Dermis microvascular lymphatic vessel endothelial cell (primary cell): Measurements from ENCODE around the gene GHR. TPM values are rescaled to one million over a fixed set of nuclear protein-coding genes. Genes with fewer than 3 reads are reported as not detected.

Source experiments
- DNase-seq, 2 donors: peaks; one replicate each; pipeline versions ENCODE4 v3.0.0 to v3.0.0-alpha.2; 2010; ENCODE audit warnings: low read depth in 2 of 2
- total RNA-seq: library from RNA; depleted of rRNA; stranded (reverse); fragments of >200 nt; gene quantifications from 2 replicates; pipeline ENCODE4 v1.2.1, GENCODE V29; 2014

Gene GHR
- total RNA-seq, 1 donor from 2014 or later, result 3.1 TPM

DNA sequence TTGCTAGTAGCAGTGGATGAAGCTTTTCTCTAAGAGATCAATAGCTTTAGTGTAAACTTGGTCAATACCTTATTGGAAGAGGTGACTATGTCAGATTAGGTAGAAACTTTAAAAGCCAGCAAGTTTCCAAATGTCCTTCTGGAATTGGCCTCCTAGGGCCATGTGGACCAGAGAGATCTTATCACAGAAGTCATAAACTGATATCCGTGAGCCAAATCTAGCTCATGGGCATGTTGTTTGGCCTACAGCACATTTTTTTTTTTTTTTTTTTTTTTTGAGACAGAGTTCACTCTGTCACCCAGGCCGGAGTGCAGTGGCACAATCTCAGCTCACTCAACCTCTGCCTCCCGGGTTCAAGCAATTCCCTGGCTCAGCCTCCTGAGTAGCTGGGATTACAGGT is 175.9 kb downstream of the GHR start:
- DNase-seq, result no peak

DNA sequence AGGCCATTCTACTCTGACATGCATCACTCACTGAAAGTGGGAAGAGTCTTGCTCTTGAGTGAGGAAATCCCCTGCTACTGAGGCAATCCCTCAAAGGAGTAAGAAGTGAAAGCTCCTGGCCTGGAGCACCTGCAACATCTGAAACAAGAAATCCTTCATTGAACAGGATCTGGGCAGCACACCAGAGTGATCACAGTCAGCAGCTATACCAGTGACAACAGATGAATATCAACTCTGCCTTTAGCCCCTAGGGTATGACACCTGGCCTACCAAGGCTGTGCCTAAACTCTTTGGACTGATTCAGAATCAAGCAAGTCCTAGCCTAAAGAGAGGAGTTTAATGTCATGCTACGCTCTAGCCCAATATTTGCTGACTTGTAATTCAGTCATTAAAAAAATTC is 177.2 kb downstream of the GHR start:
- DNase-seq, result no peak

DNA sequence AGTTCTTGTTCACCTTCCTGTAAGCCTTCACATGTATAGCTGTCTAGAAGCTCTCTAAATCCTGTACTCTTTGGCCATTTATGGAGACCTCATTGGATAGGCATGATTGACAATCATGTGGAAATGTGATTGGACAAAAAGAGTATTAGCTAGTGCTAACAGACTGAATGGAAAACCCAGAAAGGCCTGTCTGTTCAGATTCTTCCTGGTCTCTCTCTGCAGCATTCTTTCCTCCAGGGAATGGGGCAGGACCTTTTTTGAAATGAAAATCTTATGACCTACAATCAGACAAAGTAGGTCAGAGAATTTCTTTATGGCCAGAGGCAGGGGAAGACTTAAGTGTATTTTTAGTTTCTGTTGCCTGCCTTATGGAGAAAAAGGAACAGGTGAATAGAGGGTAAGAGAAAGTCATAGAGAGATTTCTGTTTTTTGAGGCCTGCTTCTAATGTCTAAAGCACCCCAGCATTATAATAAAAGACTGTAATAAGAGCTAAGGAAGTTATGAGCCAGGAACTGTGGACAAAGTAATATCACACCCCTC is 181.0 kb downstream of the GHR start:
- no peak for DNase-seq

DNA sequence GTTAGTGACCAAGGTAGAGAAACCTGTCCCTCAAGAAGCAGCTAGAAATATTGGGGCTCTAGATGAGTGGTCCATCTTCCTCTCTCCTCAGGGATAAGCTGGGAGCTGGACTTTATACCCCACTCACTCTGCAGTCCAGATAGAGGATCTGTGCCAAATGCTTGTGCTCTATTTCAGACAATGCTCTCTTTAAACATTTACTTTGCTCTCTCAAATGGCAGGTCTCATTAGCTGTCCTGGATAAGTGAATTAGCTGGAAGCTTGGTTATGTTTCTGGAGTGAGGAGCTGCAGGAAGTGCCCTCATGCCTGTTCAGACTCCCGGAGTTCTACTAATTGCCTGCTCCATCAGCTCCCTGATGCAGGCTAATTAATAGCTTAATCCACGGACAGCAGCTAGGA is 182.3 kb downstream of the GHR start:
- DNase-seq, result no peak

DNA sequence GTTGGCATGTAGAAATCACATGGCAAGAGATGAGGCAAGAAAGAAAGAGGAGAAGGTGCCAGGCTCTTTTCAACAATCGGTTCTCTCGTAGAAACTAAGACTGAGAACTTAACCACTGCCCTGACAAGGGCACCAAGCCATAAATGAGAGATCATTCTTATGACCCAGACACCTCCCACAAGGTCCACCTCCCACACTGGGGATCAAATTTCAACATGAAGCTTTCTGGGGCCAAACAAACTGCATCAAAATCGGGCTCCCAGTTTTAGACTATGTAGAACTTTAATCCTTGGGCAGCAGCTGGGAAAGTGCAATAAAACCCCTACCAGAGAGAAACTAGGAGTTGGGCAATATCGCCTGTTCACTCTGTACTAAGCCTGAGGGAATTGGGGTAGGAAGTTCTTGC is 183.2 kb downstream of the GHR start:
- no peak for DNase-seq

DNA sequence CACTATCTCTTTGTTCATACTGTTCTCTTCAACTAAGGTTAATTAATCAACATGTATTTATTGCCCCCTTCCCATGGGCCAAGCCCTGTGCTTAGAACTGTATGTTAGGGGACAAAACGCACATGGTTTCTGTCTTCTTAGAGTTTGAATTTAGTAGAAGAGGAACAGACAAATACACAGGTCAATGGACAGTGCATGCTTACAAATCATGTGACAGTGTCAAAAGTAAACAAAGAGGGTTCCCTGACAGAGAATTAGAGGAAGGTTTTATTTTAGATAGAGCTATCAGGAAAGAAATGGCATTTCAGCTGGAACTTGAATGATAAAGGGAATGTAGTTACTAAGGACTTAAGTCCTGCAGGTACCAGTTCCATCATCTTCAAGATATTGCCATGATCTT is 188.2 kb downstream of the GHR start:
- no peak for DNase-seq

DNA sequence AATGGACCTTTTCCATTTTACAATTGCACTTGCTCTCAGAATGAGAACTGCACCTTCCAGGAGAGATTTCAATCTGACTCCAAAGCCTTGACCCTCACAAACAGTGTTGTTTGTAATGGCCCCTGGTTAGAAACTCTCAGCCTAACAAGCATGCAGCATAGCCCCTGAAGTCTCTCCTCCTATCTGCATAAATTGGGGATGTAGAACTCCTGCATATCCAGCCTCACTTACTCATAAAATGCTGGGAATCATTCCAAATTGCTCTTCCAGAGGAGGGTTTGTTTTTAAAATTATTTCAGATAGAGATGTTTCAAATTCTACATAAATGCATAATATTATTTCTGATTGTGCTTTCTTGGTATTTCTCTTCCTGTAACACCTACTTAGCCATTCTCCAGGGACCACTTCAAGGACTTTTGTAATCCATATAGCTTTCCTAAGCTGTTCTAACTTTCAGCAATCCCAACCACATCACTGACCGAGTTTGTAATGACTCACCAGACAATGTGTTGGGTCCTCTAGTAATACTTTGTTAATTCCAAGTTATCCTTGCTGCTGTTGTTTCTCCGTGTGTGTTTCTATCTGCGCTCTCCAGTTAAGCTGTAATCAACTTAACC is 189.6 kb downstream of the GHR start:
- no peak for DNase-seq

DNA sequence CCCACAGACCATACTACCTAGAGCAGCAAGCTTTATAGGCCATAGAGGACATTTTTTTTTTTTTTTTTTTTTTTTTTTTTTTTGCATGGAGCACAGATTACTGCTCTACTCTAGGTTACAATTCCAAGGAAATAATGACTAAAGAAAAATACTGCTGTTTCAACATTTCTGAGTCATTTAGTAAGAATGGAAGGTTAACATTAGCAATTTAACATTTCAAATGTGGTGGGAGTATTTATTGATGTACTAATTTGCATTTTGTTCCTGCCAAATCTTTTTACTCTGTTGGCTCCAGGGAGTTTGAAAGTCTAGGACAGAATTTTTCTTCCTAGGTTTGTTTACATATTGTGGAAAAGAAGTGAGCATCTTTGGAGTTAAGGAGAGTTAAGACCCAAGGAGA is 191.3 kb downstream of the GHR start:
- no peak for DNase-seq

DNA sequence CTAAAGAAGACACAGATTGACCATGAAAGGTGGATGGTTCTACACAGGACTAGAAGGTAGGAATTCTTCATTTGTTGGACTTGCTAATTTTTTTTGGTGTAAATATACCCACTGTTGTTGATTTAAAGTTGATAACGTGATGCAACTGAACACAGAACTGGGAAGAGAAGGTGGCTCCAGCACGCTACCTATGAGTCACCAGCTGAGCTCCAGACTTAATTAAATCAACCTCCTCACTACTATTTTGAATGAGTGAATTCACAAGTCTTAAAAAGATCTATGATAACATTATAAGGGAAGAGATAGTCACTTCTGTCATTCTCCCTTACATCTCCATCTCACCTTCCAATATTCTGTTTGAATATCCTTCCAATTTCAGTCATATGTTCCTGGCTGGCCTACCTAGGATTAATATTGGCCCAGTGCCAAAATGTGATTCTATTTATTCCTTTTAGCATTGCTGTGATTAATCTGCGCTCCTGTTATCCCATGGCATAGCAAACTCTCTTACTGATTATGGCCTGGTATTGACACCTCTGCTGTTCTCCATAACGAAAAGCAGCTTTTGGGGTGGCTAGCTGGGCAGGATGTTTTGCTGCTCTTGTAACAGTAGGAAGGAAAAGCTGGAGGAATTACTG is 197.5 kb downstream of the GHR start:
- DNase-seq, result peak in 1 of 2 donors; percentile 19

DNA sequence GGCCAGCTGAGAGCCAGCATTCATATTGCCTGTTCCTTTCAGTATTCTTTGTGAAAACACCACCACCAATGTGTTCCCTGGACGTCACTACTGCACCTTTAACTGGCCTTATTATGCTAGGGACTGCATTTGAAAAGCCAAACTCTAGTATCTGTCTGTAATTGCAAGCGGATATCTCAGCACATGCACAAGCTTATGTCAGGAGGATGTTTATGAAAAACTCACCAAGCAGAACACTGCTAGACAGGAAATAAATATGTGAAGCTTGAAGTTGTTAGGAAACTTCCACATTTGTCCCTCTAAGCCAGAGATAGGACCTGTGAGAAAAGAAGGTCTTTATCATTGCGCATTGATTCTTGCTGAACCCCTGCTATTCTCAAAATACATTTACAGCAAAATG is 198.0 kb downstream of the GHR start:
- no peak for DNase-seq

DNA sequence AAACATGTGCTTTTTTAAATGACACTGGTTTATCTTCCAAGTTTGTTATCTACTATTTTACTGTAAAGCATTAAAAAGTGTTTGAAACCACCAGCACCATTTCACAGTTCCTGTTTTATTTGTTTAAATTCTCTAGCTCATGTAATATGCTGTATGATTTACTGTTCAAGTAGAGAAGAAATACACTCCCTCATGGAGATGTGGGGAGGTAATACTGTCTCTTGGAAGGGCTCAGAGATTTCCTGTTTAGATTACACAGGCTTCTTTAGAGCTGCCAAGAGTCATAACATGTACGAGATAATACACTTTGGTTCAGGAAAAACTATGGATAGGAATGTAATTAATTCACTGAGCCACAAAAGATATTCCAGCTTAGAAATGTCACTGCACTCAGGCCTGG is 198.4 kb downstream of the GHR start:
- no peak for DNase-seq

DNA sequence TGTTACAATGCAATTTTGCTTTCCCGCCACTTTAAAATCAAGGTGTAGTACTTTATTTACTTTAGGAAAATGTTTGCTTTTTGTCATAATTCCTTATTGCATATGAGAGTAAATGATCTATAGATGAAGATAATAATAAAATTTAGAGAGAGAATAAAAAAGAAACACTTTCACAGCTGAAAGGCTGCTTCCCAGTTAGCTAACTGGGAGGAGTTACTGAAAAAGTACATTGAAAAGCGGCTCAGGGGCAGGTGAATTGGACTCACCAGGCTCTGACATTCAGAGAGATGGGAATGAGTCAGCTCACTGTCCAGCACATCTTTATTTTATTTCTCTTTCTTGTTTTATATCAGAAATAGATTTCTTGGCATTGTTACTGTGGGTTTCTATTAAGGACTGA is 201.7 kb downstream of the GHR start:
- DNase-seq, result no peak

DNA sequence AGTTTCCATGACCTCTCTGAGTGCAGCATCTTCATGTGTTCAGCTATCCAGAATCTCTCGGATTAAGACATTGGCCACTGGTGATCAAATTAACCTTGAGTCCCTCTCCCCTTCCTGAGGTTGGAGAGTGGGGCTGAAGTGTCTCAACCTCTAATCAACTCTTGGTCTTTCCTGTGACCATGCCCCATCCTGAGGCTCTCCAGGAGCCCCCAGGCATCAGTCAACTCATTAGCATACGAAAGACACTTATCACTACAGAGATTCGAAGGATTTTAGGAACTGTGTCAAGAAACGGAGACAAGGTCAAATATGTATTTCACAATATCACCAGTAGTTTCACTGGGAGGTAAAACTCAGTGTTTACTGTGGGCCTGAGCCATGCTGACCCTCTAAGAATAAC is 203.2 kb downstream of the GHR start:
- DNase-seq, result no peak

DNA sequence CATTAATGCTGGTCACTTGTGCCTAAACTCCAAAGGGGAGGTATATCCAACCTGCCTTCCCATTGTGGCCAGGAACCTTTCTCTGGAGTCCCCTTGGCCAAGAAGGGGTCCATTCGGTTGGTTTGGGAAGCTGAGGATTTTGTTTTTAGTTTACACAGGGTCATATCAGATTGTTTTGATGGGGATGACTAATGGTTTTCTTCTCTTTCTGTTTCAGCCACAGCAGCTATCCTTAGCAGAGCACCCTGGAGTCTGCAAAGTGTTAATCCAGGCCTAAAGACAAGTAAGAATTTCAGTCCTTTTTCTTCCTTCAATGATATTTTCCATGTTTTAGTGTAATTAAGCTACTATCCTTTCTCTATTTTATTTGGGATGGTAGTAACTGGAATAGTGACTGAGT is 205.6 kb downstream of the GHR start:
- no peak for DNase-seq

DNA sequence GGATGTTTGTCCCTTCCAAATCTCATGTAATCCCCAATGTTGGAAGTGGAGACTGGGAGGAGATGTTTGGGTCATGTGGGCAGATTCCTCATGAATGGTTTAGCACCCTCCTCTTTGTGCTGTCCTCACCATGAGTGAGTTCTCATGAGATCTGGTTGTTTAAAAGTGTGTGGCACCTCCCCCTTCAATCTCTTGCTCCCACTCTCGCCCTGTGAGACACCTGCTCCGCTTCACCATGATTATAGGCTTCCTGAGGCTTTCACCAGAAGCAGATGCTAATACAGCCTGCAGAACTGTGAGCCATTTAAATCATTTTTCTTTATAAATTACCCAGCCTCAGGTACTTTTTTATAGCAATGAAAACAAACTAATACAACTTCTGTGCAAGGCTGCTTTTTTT is 206.0 kb downstream of the GHR start:
- DNase-seq, result no peak

DNA sequence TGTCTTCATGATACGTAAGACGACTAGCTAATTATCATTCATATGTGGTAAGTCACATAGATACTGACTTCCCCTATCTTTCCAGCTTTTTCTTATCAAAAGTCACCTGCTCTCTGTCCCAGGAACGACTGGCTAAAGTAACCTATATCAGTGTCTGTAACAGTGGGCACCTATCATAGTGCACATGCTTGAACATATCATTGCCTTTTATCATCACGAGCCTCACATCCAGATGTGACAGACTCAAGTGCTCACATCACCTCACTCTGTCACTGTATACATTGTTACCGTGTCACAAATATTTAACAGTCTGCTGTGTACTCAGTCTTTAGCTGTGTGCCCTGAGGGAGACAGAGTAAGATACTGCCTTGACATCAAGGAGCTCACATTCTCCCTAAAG is 208.0 kb downstream of the GHR start:
- no peak for DNase-seq

DNA sequence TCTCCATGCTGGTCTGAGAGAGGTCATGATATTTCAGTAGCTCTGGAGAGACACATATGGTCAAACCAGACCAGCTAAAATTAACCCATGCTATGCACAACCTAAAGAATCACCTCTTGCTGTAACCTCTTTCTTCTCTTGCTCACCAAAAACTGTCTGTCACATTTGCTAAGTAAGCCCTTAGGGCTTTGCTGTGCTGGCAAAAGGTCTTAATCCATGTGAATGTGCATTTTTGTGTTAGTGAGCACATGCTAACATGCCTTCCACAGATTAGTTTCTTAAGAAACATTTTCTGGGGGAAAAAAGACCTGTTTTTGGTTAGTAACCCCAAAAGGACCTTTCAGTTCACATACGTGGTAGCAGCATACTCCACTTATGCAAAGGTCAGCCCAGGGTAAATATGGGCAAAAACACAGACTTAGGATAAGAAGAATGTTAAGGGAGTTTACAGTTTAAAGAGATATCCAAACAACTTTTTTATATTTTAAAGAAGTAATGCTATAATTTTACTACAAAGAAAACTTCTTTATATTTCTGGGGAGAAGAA is 209.2 kb downstream of the GHR start:
- DNase-seq, result no peak

DNA sequence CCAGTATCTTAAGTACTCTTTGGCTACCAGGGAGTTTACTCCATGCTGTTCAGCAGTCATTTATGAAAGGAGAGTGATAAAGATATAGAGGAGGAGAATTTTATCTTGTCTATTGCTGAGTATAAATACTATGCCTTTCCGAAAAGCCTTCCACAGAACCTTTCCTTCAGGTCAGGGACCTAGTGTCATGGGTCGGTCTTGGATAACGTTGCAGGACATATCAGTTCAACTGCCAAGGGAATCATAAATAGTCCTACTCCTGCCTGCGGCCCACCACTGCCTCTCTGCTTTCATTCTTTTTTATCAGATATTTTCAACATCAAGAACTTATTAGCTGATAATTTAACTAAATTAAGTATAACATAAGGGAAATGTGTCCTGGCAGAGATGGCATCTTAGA is 211.3 kb downstream of the GHR start:
- no peak for DNase-seq

DNA sequence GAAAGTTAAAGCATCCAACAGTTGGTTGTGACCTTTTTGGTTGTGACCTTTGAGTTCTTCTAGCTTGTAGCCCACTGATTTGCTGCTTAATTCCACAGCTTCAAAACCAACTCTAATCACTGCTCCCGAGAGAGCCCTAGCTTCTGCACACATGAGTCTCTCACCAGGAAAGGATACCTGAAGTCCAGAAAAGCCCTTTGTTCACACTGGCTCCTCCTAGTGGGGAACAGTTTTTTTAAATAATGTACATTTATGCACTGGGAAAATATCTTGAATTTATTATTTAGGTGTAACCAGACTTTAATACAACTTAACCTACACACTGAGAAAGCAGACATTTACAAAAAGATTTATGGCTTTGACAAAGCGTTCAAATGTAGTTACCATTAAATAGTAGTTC is 213.2 kb downstream of the GHR start:
- DNase-seq, result peak in 1 of 2 donors; percentile 10

DNA sequence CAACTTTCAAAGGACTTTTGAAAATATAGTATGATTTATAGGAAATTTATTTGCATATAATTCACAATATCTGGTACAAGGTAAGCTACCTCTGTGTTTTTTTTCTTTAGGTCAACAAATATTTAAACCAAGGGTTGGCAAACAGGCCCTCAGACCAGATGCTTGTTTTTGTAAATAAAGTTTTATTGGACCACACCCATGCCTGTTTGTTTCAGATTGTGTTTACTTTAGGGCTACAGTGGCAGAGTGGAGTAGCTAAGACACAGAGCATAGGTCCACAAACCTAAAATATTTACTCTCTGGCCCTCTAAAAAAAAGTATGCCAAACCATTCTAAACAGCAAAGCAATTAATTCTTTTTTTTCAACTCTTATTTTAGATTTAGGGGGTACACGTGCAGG is 213.7 kb downstream of the GHR start:
- DNase-seq, result no peak

DNA sequence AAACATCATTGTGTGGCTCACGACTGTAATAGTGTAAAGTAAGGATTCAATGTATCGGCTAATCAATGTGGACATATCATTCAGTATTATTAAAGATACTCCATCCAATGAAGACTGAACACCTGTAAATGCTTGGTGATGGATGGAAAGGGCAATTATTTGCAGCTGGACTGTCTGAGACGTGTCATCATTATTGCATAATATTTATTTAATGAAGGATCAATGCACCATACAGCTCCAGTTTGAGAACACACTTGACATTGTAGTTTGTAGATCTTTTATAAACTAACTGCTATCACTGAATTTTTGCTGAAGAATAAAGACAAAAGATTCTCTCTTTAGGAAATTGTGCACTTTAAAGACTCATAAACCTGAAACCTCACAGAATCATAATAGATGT is 215.7 kb downstream of the GHR start:
- no peak for DNase-seq

DNA sequence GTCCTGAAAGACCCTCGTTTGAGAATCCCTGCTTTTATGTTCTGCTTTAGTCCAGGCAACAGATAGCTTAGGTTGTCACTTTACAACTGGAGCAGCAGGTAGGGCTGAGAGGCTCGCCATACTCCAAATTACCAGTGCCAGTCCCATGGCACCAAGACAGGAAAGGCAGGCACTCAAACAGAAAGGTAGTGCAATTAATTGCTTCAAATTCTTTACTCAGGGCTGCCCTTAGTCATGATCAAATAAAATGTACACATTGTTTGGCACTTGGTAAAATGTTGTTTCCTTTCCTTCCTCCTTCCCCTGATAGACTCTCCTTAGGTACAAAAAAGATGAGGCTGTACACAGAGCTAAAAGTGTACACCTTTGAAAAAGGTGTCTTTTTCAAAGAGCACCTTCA is 217.6 kb downstream of the GHR start:
- DNase-seq, result no peak

DNA sequence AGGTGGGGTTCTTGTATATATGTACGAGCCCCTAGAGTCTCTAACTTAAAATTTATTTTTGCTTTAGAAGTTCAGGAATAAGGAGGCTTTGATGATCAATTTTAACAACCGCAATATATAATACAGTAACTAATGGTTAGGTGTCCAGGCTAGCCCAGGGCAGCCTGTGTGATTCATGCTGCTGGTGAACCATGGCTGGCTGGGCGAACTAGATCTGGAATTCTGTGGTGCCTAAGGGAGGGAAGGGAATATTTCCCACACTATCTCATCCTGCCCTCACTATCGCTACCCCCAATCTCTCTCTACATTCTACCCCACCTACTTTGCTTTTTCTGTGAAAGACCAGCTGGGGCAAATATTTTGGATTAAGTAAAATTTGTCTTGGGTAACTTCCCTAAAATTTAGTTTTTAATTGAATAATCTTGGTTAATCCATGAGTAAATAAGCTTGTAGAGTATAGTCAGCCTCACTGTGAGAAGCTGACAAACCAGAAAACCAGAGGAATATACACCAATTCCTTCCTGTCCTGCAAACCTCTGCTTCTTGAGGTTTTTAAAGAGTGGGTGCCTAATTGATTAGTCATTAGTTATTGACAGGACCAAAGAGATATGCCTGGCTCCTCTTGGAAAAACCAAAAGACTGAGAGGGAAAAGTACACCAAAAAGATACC is 218.2 kb downstream of the GHR start:
- no peak for DNase-seq
